Stimulated activated CD8-positive, alpha-beta memory T cell treated with anti-CD3 and anti-CD28 coated beads, Interleukin-4, amount 100 ng/mL, for 1 hour (primary cell): ENCODE data around the gene DPP8.
"Not testable (repeated sequence)": the region's sequence is repeated elsewhere in the genome, so short reads cannot be mapped to it uniquely, and the experiment has no call there.

Experiments
- DNase-seq, 2 donors: peaks; one replicate each; pipeline ENCODE4 v3.0.0-alpha.2; 2020; ENCODE audit warnings: low read depth in 2 of 2, low spot score in 1 of 2

Gene DPP8

GRCh38 chr15:65525622-65526021 is 8.1 kb upstream of the DPP8 start:
- DNase-seq: no peak

- DNase-seq: no peak
These were observed 6.7 kb upstream of the DPP8 start for GRCh38 chr15:65524226-65524625.

- no peak for DNase-seq
These were observed 3.9 kb upstream of the DPP8 start for GRCh38 chr15:65521350-65521749.

- DNase-seq: no peak
These were observed 1.3 kb upstream of the DPP8 start for GRCh38 chr15:65518633-65519285.

GRCh38 chr15:65517866-65518207 is 348 bp upstream of the DPP8 start:
- no peak for DNase-seq

GRCh38 chr15:65512807-65513416 is 4.6 kb downstream of the DPP8 start:
- DNase-seq: no peak

- DNase-seq: no peak
These were observed 5.3 kb downstream of the DPP8 start for GRCh38 chr15:65512189-65512588.

GRCh38 chr15:65509321-65509720 is 8.2 kb downstream of the DPP8 start:
- DNase-seq: no peak

- DNase-seq: no peak
These were observed 23.4 kb downstream of the DPP8 start for GRCh38 chr15:65494076-65494475.

GRCh38 chr15:65484876-65485275 is 32.6 kb downstream of the DPP8 start:
- DNase-seq: no peak

- no peak for DNase-seq
These were observed 40.6 kb downstream of the DPP8 start for GRCh38 chr15:65476903-65477302.

GRCh38 chr15:65470866-65471265 is 46.6 kb downstream of the DPP8 start:
- DNase-seq: no peak

GRCh38 chr15:65468229-65468909 is 49.1 kb downstream of the DPP8 start:
- no peak for DNase-seq

- DNase-seq: no peak
These were observed 50.6 kb downstream of the DPP8 start for GRCh38 chr15:65466901-65467300.

- DNase-seq: not testable (repeated sequence)
These were observed 54.4 kb downstream of the DPP8 start for GRCh38 chr15:65463096-65463495.

GRCh38 chr15:65460741-65461347 is 56.6 kb downstream of the DPP8 start:
- no peak for DNase-seq

GRCh38 chr15:65455256-65455655 is 62.2 kb downstream of the DPP8 start:
- DNase-seq: not testable (repeated sequence)

- no peak for DNase-seq
These were observed 65.5 kb downstream of the DPP8 start for GRCh38 chr15:65451989-65452388.

GRCh38 chr15:65450556-65450955 is 66.9 kb downstream of the DPP8 start:
- no peak for DNase-seq

GRCh38 chr15:65447145-65447544 is 70.3 kb downstream of the DPP8 start:
- DNase-seq: no peak

GRCh38 chr15:65434201-65434600 is 83.3 kb downstream of the DPP8 start:
- no peak for DNase-seq

GRCh38 chr15:65431731-65432130 is 85.8 kb downstream of the DPP8 start:
- no peak for DNase-seq
